Measurements from ENCODE around the gene ASB8. TPM values are rescaled to one million over a fixed set of nuclear protein-coding genes. Genes with fewer than 3 reads are reported as not detected.
A peak's percentile ranks its signal among the peaks of the same experiment; 100 is the strongest.

The ASB8 gene
- total RNA-seq, 1 donor from 2014 or later: 43.6 TPM

- Mint-ChIP-seq H3K9me3 (no peaks in the 10 kb centered on the region), H3K27ac (no peak overlapping the region), H3K27me3 (peaks cover 21% of the 10 kb centered on the region), H3K4me3 (peak overlapping the region; percentile 92), H3K4me1 (peaks cover 32% of the 10 kb centered on the region), H3K36me3 (ENCODE audit: low read depth) (peaks cover 3% of the 10 kb centered on the region)
- no peak for TF ChIP-seq CTCF (IDR thresholded peaks at IDR 0.05)
- CTCF ChIA-PET: interaction anchor here (1.0 to 3.4 kb wide), 2 partner anchors 13 to 27 kb away, joined by 4 to 21 read pairs; partner anchors contain the start of gene ASB8
- intact Hi-C loops (cut with micrococcal nuclease): loop anchor here (1.0 kb wide), 3 partner anchors 14 to 78 kb away; partner anchors contain the start of genes ASB8 and SENP1
- POLR2A ChIA-PET: interaction anchor here (1.5 to 1.7 kb wide), 5 partner anchors 14 to 78 kb away, joined by 4 to 32 read pairs (median 11); partner anchors contain the start of genes ASB8 and SENP1
- ATAC-seq (ENCODE audit: low read depth) (peak; percentile 9), DNase-seq (peak; percentile 27)
Measured at GRCh38 chr12:48183876-48184548, 26.7 kb upstream of the ASB8 start.

GRCh38 chr12:48183091-48183875 is 26.0 kb upstream of the ASB8 start, which contains the start of gene CCDC184:
Gene CCDC184, plus strand, starts transcription at chr12:48183644. Its CDS starts 479 bp downstream, at chr12:48184123.
- DNase-seq (peak; percentile 69), ATAC-seq (ENCODE audit: low read depth) (peak; percentile 76)
- no peak for TF ChIP-seq CTCF (IDR thresholded peaks at IDR 0.05)
- Mint-ChIP-seq H3K4me3 (peak within 1 kb of the TSS; percentile 92), H3K36me3 (ENCODE audit: low read depth) (peaks cover 3% of the 10 kb centered on the region), H3K27ac (peak within 1 kb of the TSS; percentile 60), H3K4me1 (peaks cover 32% of the 10 kb centered on the region), H3K27me3 (peaks cover 27% of the 10 kb centered on the region), H3K9me3 (no peaks in the 10 kb centered on the region)
- ChIA-PET CTCF (interaction anchor here (0.5 to 3.4 kb wide), 5 partner anchors 12 to 26 kb away, joined by 3 to 21 read pairs (median 5); partner anchors contain the start of gene ASB8), POLR2A (interaction anchor here (0.7 to 1.7 kb wide), 6 partner anchors 15 to 220 kb away, joined by 4 to 32 read pairs (median 8); partner anchors contain the start of genes ASB8, SENP1 and TMEM106C)
- intact Hi-C loops (cut with micrococcal nuclease): loop anchor here (1.0 kb wide), 3 partner anchors 15 to 77 kb away; partner anchors contain the start of genes ASB8 and SENP1

GRCh38 chr12:48182631-48183030 is 25.3 kb upstream of the ASB8 start:
- Mint-ChIP-seq H3K9me3 (no peaks in the 10 kb centered on the region), H3K36me3 (ENCODE audit: low read depth) (peaks cover 3% of the 10 kb centered on the region), H3K4me3 (peak overlapping the region; percentile 92), H3K27ac (no peak overlapping the region), H3K27me3 (peaks cover 27% of the 10 kb centered on the region), H3K4me1 (peaks cover 32% of the 10 kb centered on the region)
- ATAC-seq (ENCODE audit: low read depth): no peak
- ChIA-PET CTCF (interaction anchor here (0.5 to 3.4 kb wide), 5 partner anchors 13 to 26 kb away, joined by 3 to 21 read pairs (median 5); partner anchors contain the start of gene ASB8), POLR2A (interaction anchor here (0.6 to 1.7 kb wide), 6 partner anchors 10 to 219 kb away, joined by 3 to 32 read pairs (median 8); partner anchors contain the start of genes ASB8, SENP1 and TMEM106C)
- no peak for DNase-seq
- TF ChIP-seq CTCF (IDR thresholded peaks at IDR 0.05): no peak
- intact Hi-C loops (cut with micrococcal nuclease): loop anchor here (1.0 kb wide), 3 partner anchors 16 to 76 kb away; partner anchors contain the start of genes ASB8 and SENP1

GRCh38 chr12:48180857-48181495 is 23.7 kb upstream of the ASB8 start:
- ATAC-seq (ENCODE audit: low read depth) (no peak), DNase-seq (no peak)
- ChIA-PET CTCF (no interaction called here), POLR2A (no interaction called here)
- Mint-ChIP-seq H3K27ac (no peak overlapping the region), H3K36me3 (ENCODE audit: low read depth) (peaks cover 3% of the 10 kb centered on the region), H3K4me3 (no peak overlapping the region), H3K4me1 (peaks cover 30% of the 10 kb centered on the region), H3K27me3 (peaks cover 31% of the 10 kb centered on the region), H3K9me3 (no peaks in the 10 kb centered on the region)
- TF ChIP-seq CTCF (IDR thresholded peaks at IDR 0.05): no peak
- intact Hi-C loops (cut with micrococcal nuclease): no loop called here

Data from activated B cell treated with CpG ODN at 0.5 μM for 24 hours (primary cell).